DMS53 treated with DMSO at 0.1 percent for 48 hours (cell line): ENCODE data around the gene HYAL2.

Experiments used
- DNase-seq: peaks from one replicate; lab custom pipeline; 2025; ENCODE audit not compliant: unreplicated experiment; lab: John Stamatoyannopoulos, UW

HYAL2 gene

GRCh38 chr3:50271314-50271936 lies 51.1 kb downstream of the HYAL2 start:
- DNase-seq: no peak

GRCh38 chr3:50270422-50271224 lies 51.9 kb downstream of the HYAL2 start:
- no peak for DNase-seq

- DNase-seq: no peak
Measured at GRCh38 chr3:50269977-50270413, 52.5 kb downstream of the HYAL2 start.

GRCh38 chr3:50269460-50269859 lies 53.1 kb downstream of the HYAL2 start:
- no peak for DNase-seq

- no peak for DNase-seq
Measured at GRCh38 chr3:50268703-50269451, 53.7 kb downstream of the HYAL2 start, which contains the start of gene SEMA3B. SEMA3B (plus strand) TSS chr3:50269147; CDS start chr3:50269241, 94 bp downstream.

GRCh38 chr3:50268276-50268675 lies 54.3 kb downstream of the HYAL2 start:
- no peak for DNase-seq
